ENCODE measurements around the gene PCDHGA2.
"Not testable (repeated sequence)": the region's sequence is repeated elsewhere in the genome, so short reads cannot be mapped to it uniquely, and the experiment has no call there.

Gene PCDHGA2

GRCh38 chr5:141349917-141350619 is 11.5 kb downstream of the PCDHGA2 start, which contains the start of gene PCDHGB1:
TSS of gene PCDHGB1 (plus strand) at chr5:141350099. CDS start at chr5:141350261, 162 bp downstream.
- peak; percentile 82 for DNase-seq

- DNase-seq, result no peak
These were observed 13.0 kb downstream of the PCDHGA2 start for GRCh38 chr5:141351591-141351990.

GRCh38 chr5:141354900-141355469 is 16.4 kb downstream of the PCDHGA2 start, which contains the start of gene PCDHGA4:
TSS of gene PCDHGA4 (plus strand) at chr5:141355021. CDS start at chr5:141355108, 87 bp downstream.
- DNase-seq, result peak; percentile 4

GRCh38 chr5:141355641-141356040 is 17.1 kb downstream of the PCDHGA2 start:
- no peak for DNase-seq

GRCh38 chr5:141356133-141356532 is 17.6 kb downstream of the PCDHGA2 start:
- no peak for DNase-seq

GRCh38 chr5:141356950-141357349 is 18.4 kb downstream of the PCDHGA2 start:
- DNase-seq, result no peak

- DNase-seq, result peak; percentile 50
These were observed 21.3 kb downstream of the PCDHGA2 start, which contains the start of gene PCDHGB2 for GRCh38 chr5:141359790-141360426. TSS of gene PCDHGB2 (plus strand) at chr5:141359994. CDS start at chr5:141360136, 142 bp downstream.

GRCh38 chr5:141360685-141361084 is 22.1 kb downstream of the PCDHGA2 start:
- no peak for DNase-seq

GRCh38 chr5:141362719-141363118 is 24.2 kb downstream of the PCDHGA2 start:
- DNase-seq, result no peak

GRCh38 chr5:141363952-141364660 is 25.5 kb downstream of the PCDHGA2 start, which contains the start of gene PCDHGA5:
TSS of gene PCDHGA5 (plus strand) at chr5:141364162. CDS start at chr5:141364331, 169 bp downstream.
- DNase-seq, result no peak

- DNase-seq, result no peak
These were observed 27.7 kb downstream of the PCDHGA2 start for GRCh38 chr5:141366016-141366896.

- no peak for DNase-seq
These were observed 31.7 kb downstream of the PCDHGA2 start, which contains the start of gene PCDHGB3 for GRCh38 chr5:141369994-141370848. TSS of gene PCDHGB3 (plus strand) at chr5:141370242. CDS start at chr5:141370395, 153 bp downstream.

- DNase-seq, result no peak
These were observed 33.3 kb downstream of the PCDHGA2 start for GRCh38 chr5:141371572-141372475.

- no peak for DNase-seq
These were observed 35.2 kb downstream of the PCDHGA2 start, which contains the start of gene PCDHGA6 for GRCh38 chr5:141373673-141374317. TSS of gene PCDHGA6 (plus strand) at chr5:141373891. CDS start at chr5:141374084, 193 bp downstream.

- DNase-seq, result no peak
These were observed 36.1 kb downstream of the PCDHGA2 start for GRCh38 chr5:141374627-141375026.

- not testable (repeated sequence) for DNase-seq
These were observed 37.0 kb downstream of the PCDHGA2 start for GRCh38 chr5:141375444-141376155.

- DNase-seq, result no peak
These were observed 44.1 kb downstream of the PCDHGA2 start, which contains the start of gene PCDHGA7 for GRCh38 chr5:141382469-141383294. TSS of gene PCDHGA7 (plus strand) at chr5:141382742. CDS start at chr5:141382900, 158 bp downstream.

Data from OCI-M1 (cell line).